Ishikawa (cell line): ENCODE results near the gene SLC41A3.

Source experiments
- CEBPB ChIP-seq: IDR thresholded peaks from 2 replicates; pipeline ENCODE4 v1.6.1; 2012
- CREB1 ChIP-seq: IDR thresholded peaks from 2 replicates; pipeline ENCODE4 v1.6.1; 2012; ENCODE audit warnings: low read depth
- EGR1 ChIP-seq: IDR thresholded peaks from 2 replicates; pipeline ENCODE4 v1.6.1; 2012
- EP300 ChIP-seq: IDR thresholded peaks from 2 replicates; pipeline ENCODE4 v1.6.1; 2012; ENCODE audit warnings: borderline replicate concordance
- FOXM1 ChIP-seq: IDR thresholded peaks from 2 replicates; pipeline ENCODE4 v1.6.1; 2012; ENCODE audit warnings: low read depth, borderline replicate concordance
- NFIC ChIP-seq: IDR thresholded peaks from 2 replicates; pipeline ENCODE4 v1.6.1; 2012
- RAD21 ChIP-seq: IDR thresholded peaks from 2 replicates; pipeline ENCODE4 v1.6.1; 2012; ENCODE audit warnings: low read depth
- TAF1 ChIP-seq: IDR thresholded peaks from 2 replicates; pipeline ENCODE4 v1.6.1; 2012; ENCODE audit warnings: low read depth, mild to moderate bottlenecking
- TCF12 ChIP-seq: IDR thresholded peaks from 2 replicates; pipeline ENCODE4 v1.6.1; 2012; ENCODE audit warnings: low read depth
- TEAD4 ChIP-seq: IDR thresholded peaks from 2 replicates; pipeline ENCODE4 v1.6.1; 2012
- YY1 ChIP-seq: IDR thresholded peaks from 2 replicates; pipeline ENCODE4 v1.6.1; 2012; ENCODE audit warnings: low read depth
- ZBTB7A ChIP-seq: IDR thresholded peaks from 2 replicates; pipeline ENCODE4 v1.6.1; 2012; ENCODE audit warnings: low read depth
- TF ChIP-seq, protein P1 (sequence below): IDR thresholded peaks from 2 replicates; pipeline ENCODE4 v1.6.1; 2012; ENCODE audit warnings: low read depth, mild to moderate bottlenecking
- TF ChIP-seq, protein P2 (sequence below): IDR thresholded peaks from 2 replicates; pipeline ENCODE4 v1.6.1; 2012
- TF ChIP-seq, protein P3 (sequence below): IDR thresholded peaks from 2 replicates; pipeline ENCODE4 v1.6.1; 2012

SLC41A3 gene

DNA sequence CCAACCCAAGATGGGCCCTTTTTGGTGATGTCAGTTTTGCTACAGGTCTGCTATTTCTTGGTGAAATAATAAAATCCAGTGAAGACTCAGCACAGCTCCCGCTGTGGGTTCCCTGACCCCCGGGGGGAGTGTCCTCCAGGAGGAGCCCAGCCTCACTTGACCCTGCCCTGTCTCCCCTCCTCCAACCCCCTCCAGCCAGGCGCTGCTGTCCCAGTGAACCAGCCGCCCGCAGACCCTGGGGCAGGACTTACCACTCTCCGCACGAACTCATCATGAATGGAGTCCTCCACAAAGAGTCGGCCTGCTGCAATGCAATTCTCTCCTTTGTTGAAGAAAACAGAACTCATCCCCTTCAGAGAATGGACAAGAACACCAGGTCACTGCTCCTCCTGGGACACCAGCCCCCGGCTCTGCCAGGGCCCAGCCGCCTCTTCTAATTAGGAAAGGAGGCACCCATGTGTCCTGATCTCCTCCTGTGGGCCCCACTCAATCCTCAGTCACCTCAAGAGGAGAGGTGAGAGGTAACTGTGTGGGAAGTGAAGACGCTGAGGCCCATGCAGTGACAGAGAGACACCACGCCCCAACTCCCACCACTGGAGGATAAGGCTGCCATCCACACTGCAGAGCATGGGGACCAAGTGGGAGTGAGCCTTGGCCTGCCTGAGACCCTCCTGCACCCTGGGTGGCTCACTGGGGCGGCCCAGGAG lies 28.8 kb upstream of the SLC41A3 start:
- no peak for TF ChIP-seq TEAD4

DNA sequence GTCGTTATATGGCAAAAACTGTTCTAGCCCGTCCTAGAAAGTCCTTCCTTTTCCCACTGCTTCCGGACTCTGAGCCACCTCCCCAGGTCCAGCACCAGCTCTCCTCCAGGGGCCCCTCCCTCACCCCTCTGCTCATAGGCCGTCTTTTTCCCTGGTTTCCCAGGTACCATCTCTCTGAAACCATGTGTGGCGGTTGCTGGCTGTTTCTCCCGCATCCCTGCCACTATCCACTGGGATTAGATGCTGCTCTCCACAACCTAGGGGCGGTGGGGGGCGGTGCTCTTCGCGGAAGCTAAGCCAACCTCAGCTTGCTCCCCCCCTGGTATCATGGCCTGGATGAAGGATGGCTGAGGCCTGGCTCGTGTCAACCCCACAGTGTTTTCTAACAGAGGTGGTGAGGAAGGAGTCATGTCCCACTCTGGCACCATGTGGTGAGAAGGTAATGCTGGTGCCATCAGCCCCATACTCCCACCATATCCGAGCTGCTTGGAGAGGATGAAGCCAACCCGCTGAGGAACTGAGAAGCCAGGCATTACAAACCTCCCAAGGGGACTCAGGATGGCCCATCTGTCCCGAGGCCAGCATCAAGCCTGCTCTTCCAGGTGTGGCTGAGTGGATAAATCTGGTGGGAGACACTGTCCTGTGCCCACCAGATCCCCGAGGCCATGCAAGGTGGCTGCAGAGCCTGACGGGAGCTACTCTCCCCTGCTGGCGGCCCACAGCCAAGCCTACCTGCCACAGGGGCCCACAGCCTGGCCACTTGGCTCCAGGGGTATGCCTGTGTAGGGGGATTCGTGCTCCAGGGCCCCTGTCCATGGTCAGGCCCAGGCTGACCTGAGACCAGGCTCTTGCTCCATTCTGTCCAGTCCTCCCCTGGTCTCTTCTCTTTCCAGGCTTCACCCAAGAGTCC lies 27.9 kb upstream of the SLC41A3 start:
- TF ChIP-seq FOXM1 (no peak), CEBPB (no peak), EGR1 (no peak), EP300 (no peak), TAF1 (no peak), TCF12 (no peak), NFIC (no peak), ZBTB7A (no peak), YY1 (no peak), CREB1 (no peak), RAD21 (no peak)
- TF ChIP-seq, protein P1, sequence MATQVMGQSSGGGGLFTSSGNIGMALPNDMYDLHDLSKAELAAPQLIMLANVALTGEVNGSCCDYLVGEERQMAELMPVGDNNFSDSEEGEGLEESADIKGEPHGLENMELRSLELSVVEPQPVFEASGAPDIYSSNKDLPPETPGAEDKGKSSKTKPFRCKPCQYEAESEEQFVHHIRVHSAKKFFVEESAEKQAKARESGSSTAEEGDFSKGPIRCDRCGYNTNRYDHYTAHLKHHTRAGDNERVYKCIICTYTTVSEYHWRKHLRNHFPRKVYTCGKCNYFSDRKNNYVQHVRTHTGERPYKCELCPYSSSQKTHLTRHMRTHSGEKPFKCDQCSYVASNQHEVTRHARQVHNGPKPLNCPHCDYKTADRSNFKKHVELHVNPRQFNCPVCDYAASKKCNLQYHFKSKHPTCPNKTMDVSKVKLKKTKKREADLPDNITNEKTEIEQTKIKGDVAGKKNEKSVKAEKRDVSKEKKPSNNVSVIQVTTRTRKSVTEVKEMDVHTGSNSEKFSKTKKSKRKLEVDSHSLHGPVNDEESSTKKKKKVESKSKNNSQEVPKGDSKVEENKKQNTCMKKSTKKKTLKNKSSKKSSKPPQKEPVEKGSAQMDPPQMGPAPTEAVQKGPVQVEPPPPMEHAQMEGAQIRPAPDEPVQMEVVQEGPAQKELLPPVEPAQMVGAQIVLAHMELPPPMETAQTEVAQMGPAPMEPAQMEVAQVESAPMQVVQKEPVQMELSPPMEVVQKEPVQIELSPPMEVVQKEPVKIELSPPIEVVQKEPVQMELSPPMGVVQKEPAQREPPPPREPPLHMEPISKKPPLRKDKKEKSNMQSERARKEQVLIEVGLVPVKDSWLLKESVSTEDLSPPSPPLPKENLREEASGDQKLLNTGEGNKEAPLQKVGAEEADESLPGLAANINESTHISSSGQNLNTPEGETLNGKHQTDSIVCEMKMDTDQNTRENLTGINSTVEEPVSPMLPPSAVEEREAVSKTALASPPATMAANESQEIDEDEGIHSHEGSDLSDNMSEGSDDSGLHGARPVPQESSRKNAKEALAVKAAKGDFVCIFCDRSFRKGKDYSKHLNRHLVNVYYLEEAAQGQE, result no peak
- TF ChIP-seq, protein P2, sequence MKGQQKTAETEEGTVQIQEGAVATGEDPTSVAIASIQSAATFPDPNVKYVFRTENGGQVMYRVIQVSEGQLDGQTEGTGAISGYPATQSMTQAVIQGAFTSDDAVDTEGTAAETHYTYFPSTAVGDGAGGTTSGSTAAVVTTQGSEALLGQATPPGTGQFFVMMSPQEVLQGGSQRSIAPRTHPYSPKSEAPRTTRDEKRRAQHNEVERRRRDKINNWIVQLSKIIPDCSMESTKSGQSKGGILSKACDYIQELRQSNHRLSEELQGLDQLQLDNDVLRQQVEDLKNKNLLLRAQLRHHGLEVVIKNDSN, result no peak

DNA sequence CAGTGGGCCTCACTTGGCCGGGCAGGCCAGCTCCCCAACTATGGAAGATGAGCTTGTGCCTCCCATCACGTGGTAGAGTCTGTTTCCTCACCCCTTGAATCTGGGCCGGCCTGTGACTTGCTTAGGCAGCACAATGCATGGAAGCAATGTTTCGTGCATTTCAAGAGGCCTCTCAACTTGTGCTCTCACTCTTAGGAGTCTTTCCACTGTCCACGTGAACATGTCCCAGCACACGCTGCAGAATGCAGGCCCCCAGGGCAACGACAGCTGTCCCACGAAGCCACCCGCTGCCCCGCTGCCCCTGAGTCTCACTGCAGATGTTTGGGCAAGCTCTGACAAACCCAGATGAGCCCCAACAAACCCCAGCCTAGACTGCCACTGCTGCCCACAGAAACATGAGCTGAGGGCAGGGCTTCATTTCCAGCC lies 27.2 kb upstream of the SLC41A3 start:
- TF ChIP-seq YY1, result no peak
- TF ChIP-seq TAF1, result no peak
- no peak for TF ChIP-seq TEAD4
- no peak for TF ChIP-seq RAD21
- TF ChIP-seq, protein P1, result no peak
- no peak for TF ChIP-seq EGR1
- no peak for TF ChIP-seq CEBPB
- TF ChIP-seq TCF12, result no peak
- TF ChIP-seq, protein P3, sequence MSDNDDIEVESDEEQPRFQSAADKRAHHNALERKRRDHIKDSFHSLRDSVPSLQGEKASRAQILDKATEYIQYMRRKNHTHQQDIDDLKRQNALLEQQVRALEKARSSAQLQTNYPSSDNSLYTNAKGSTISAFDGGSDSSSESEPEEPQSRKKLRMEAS, result no peak
- TF ChIP-seq EP300, result no peak
- TF ChIP-seq, protein P2, result no peak
- TF ChIP-seq ZBTB7A, result no peak
- no peak for TF ChIP-seq CREB1
- TF ChIP-seq FOXM1, result no peak

DNA sequence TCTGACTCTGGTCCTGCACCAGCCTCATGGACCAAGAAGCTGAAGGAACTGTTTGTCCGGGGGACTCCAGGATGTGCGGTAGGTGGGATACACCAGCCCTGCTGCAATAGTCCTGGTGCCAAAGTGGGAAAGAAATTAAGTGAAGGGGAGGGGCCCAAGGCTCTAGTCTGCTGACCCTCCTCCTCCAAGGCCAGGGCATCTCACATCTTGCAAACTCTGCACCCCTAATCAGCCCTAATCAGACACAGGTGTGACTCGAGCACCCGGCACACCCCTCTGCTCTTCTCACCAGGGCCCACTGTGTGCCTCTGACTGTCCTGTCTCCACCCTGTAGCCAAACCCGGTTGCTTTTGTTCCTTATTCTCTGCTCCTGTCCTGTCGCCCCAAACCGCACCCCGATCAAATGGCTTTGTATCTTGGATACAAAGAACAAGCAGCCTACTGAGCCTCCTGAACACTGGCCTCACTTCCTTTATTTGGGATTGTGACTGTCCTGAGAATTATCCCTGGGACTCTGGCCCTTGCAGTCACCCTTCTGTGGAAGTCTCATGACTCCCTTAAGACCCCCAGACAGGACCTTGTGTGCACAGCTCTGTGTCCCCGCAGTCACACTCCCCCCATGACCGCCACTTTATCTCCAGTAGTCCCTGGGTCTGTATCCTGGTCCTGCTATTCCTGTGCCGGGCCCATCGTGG lies 26.7 kb upstream of the SLC41A3 start:
- TF ChIP-seq TAF1, result no peak
- TF ChIP-seq CEBPB, result no peak
- no peak for TF ChIP-seq ZBTB7A
- TF ChIP-seq, protein P3, result no peak
- TF ChIP-seq TCF12, result no peak
- no peak for TF ChIP-seq RAD21
- TF ChIP-seq TEAD4, result no peak
- TF ChIP-seq CREB1, result no peak
- TF ChIP-seq EP300, result no peak
- TF ChIP-seq FOXM1, result no peak
- TF ChIP-seq EGR1, result no peak
- no peak for TF ChIP-seq NFIC
- TF ChIP-seq, protein P2, result no peak
- TF ChIP-seq YY1, result no peak
- TF ChIP-seq, protein P1, result no peak
